Stimulated activated CD8-positive, alpha-beta memory T cell treated with anti-CD3 and anti-CD28 coated beads, Interleukin-12 subunit alpha, Interleukin-12 subunit beta, amount 100 ng/mL, for 4 hours (primary cell): Measurements from ENCODE around the gene ATP7A.

Experiments used
- DNase-seq: peaks from one replicate; pipeline ENCODE4 v3.0.0-alpha.2; 2020; ENCODE audit warnings: low read depth

The ATP7A gene

DNA sequence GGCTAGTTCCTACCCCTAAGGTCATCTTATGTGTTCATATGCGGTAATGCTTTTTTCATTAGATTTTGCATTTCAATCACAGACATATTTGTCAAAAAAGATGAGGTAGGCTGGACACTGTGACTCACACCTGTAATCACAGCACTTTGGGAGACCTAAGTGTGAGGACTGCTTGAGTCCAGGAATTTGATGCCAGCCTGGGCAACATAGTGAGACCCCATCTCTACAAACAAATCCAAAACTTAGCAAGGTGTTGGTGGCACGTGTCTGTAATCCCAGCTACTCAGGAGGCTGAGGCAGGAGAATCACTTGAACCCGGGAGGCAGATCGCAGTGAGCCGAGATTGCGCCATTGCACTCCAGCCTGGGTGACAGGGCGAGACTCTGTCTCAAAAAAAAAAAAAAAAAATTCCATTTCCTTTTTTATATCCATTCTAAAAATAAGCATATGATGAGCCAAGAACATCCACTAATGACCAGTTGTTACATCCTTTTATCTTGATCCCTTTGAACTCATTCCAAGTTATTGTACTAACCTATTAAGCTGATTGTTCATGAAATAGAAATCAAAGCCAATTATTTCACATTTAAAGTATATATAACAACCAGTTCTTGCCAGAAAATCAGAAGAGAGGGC is 35.5 kb downstream of the ATP7A start:
- no peak for DNase-seq

DNA sequence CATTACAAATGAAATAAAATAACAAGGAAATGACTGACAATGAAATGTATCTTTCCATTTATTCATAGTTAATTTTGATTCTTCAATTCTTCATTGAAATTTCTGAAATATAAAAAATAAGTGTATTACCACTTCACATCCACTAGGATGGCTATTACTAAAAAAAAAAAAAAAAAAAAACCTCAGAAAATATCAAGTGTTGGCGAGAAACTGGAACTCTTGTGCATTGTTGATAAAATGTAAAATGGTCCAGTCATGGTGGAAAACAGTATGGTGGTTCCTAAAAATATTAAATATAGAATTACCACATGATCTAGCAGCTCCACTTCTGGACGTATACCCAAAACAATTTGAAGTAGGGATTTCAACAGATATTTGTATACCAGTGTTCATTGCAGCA is 36.1 kb downstream of the ATP7A start:
- DNase-seq = no peak

DNA sequence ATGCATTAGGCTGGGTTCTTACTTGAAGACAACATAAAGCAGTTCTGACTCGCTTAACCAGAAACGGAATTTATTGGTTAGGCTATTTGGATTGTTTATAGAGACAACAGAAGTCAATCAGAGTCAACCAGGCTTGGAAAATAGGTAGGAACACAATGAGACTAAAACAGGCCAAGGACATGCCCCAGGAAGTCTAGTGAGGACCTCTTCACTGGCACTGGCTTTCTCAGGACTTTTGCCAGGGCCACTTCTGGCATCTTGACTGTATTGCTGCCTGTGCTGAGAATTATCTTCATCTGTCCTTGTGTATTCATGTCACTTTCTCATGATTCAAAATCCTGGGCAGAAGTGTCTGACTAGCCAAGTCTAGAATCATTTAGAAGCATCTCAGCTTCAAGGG is 39.3 kb downstream of the ATP7A start:
- DNase-seq = no peak

DNA sequence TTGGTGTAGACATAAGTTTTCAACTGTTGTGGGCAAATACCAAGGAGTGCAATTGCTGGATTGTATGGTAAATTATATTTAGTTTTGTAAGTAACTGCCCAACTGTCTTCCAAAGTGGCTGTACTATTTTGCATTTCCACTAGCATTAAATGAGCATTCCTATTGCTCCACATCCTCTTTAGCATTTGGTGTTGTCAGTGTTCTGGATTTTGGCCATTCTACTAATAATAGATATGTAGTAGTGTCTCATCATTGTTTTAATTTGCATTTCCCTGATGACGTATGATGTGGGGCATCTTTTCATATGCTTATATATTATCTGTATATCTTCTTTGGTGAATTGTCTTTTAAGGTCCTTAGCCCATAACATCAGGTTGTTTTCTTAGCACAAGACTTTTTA is 41.7 kb downstream of the ATP7A start:
- DNase-seq = no peak

DNA sequence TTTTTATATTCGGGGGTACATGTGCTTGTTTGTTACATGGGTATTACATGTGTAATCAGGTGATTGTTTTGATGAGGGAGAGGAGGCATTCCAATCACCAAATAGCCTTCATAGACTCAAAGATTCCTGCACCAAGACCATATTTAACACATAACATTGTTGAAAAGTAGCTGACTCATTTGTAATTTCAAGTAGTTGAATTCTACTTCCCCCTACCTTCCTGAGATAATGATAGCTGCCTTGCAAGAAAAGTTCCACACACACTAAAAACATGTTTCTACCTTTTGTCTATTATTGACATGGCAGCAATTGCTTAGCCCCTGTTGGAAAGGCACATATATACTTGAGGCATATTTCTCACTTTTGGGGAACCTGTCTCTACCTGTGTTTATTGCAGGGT is 42.8 kb downstream of the ATP7A start:
- no peak for DNase-seq

DNA sequence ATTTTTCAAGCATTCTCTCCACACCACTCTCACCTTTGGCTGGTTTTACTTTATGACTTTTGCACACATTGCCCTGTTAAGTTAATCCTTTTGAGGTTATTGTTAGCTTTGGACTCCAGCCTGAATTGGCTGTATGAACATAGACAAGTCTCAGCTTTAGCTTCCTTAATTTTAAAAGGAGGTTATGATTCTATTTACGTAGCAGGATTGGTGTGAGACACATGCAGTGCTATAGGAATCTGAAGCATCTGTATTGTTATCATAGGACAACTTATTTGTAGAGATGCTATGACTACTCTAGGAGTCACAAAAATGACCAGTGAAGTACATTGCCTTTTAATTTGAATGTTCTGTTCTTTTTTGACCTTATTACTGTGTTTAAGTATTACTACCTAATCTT is 43.2 kb downstream of the ATP7A start:
- no peak for DNase-seq

DNA sequence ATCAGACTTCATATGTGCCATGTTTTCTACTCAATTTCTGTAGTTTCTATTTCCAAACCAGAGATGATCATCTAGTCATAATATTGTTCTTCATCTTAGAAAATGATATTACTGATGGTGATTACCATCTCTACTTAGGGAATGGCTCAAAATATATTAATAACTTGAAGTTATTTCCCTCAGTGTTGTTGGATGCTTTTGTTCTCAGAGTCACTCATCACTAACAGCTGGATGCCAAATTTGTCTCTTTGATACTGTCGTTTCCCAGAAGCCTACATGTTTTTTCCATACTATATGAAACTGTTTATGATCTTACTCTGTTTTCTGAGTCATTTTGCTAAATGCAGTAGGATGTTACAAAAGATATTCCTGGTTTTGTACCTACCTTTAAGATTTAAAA is 50.1 kb downstream of the ATP7A start:
- DNase-seq = no peak

DNA sequence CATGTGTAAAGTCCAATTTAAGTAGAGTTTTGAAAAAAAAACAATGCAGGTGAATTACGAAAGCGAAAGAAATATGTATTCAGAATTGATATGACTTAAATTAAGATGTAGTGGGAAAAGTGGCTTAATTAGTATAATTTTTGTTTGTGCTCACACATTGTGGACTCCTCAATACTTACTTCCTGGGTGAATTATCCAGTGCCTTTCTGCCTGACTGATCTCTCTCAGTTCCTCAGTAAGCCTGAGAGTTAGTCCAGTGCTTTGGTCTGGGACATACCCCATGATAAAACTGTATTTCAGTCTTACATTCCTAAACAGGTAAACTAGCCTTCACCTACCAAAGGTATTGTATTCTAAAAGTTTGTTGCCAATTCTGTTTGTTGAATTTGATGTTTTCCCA is 50.6 kb downstream of the ATP7A start:
- DNase-seq = no peak

DNA sequence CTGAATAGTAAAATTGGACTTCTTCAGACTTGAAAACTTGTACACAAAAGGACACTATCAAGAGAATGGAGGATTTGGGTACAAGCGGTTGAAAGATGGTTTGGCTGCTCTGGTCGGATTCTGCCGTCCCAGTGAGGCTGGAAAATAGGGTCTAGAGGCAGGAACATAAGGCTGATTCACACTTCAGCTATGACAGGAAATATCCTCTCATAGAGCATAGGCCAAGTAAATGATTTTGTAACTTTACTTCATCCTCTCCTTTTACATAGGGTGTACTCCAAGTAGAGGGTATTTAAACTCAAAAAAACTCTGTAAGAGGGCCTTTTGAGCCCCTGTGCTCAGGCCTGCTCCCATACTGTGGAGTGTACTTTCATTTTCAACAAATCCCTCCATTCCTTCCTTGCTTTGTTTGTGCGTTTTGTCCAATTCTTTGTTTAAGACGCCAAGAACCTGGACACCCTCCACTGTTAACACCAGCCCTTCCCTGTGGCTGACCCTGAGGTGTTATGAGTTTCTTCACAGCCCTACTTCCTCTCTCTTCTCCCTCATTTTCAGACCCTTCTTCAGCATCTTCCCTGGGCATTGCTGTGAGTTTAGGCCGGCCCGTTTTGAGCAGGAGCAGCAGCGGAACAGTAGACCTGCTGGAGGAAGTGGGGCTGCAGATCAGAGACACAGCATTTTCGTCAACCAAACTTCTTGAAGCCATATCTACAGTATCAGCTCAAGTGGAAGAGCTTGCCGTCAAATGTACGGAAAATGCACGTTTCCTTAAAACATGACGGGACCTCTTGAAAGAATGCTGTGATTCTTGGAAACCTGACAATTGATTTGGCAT is 51.8 kb downstream of the ATP7A start:
- no peak for DNase-seq

DNA sequence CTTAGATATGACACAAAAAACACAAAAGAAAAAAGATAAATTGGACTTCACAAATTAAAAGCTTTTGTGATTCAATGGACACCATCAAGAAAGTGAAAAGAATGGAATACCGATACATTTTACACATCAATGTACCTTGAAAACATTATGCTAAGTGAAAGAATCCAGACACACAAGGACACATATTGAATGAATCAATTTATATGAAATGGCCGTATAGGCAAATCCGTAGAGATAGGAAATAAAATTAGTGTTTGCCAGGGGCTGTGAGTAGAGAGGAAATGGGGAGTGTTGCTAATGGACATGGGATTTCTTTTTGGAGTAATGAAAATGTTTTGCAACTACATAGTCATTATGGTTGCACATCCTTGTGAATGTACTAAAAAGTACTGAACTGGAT is 55.9 kb downstream of the ATP7A start:
- no peak for DNase-seq

DNA sequence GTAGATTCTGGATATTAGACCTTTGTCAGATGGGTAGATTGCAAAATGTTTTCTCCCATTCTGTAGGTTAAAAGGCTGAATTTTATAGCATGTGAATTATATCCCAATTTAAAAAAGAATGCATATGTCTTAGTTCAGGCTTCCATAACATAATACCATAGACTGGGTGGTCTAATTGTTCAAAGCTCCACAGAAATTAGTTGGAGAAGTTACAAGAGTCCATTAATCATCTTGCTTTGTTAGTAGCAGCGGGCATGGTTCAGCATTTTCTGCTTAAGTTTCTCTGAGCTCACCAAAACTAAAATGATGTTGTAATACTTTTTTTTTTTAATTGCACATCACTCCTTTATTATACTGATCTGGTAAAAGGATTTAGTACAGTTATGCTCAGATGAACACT is 57.1 kb downstream of the ATP7A start:
- DNase-seq = no peak

DNA sequence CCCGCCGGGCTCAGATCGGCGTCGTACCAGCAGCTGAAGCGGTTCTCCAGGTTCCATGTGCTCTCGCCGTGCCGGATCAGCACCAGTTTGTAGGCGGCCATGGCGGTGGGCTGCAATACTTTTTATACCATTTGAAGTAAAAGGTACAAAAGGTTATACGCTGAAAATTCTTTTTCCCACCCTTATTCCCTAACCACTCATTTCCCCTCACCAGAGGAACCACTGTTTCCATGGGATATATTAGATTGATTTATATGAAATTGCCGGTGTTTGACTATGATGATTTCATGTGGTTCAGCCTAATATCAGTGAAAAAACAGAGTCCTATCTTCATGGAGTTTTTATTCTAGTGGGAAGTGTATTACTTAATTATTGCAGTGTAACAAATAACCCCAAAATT is 59.0 kb downstream of the ATP7A start, which contains the start of gene PGAM4:
TSS of gene PGAM4 (minus strand) at position 101 of the 400 bp plus-strand sequence. CDS start at position 101, 0 bp downstream.
- DNase-seq = no peak

DNA sequence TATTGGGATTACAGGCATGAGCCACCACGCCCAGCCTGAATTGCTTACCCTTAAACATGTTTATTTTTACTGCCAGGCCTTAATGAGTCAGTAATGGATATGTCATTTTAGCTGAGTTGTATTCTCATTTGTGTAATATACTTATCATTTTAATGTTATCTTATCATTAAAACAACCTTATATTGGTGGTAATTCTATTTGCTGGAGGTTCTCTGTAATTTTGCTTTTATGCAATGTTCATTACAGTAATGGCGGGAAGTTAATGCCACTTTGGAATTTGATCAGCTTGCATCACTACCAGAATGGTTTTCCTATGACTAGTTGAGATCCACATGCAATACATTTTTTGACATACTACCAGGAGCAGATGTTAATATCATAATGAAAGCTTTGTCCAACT is 65.3 kb downstream of the ATP7A start:
- no peak for DNase-seq

DNA sequence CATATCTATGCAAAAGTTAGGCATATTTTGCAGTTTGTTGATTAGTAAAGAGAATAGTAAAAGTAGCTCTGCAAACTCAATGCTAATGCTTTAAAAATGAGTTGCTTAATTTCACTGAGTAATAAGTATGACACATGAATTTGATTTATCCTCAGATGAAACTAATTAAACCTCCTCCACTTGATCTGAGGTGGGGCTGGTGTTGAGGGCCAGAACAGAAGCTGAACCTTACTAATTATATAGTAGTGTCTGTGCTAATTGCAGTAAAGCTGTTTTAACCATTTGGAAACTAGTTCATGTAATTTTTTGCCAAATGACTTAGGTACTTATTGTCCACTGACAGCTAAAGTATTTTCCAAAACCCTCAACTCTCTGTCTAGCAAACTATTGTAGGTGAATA is 66.6 kb downstream of the ATP7A start:
- no peak for DNase-seq

DNA sequence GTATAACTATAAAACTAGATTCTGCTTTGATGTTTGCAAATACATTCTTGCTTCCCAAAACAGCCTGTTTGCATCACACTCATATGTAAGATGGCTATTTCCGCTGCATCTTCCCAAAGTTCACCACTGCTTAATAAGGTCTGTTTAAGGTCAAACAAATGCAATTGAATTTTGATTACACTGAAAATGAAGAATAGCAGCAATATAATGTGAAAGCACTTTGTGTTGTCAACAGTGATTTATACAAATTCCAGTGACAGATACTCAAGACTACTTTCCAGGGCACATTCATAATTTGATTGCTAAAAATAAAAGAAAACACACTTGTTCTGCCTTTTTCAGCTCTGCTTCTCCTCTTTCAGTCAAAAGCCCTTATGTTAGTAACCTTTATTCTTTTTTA is 67.0 kb downstream of the ATP7A start:
- DNase-seq = no peak

DNA sequence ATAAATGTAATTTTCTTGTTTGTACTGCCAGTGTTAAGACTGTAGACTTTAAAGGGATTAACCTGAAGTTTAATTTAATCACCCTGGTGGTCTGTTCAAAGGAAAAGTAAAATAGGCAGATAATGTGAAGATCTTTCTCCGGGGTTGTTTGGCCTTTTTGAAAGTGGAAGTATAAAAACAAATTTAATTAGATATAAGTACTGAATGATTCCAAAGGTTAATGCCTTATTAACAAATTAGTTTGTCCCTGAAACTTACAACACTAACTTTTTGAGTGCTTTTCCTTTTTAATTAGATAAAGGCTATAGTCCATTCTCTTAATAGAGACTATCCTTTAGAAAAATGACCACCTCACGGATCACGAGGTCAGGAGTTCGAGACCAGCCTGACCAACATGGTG is 69.4 kb downstream of the ATP7A start:
- no peak for DNase-seq

DNA sequence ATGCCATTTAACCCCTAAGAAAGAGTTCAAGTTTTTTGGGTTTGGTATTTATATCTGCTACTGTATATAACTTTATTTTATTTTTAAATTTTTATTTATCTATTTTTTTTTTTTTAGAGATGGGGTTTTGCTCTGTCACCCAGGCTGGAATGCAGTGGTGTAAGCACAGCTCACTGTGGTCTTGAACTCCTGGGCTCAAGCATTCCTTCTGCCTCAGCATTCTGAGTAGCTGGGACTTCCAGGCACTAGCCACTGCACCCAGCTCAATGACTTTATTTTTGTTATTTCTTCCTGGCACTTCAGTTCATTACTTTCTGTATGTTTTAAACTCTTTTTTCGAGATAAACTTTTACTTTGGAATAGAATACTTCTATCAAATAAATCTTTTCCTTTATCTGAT is 101.4 kb downstream of the ATP7A start:
- no peak for DNase-seq

DNA sequence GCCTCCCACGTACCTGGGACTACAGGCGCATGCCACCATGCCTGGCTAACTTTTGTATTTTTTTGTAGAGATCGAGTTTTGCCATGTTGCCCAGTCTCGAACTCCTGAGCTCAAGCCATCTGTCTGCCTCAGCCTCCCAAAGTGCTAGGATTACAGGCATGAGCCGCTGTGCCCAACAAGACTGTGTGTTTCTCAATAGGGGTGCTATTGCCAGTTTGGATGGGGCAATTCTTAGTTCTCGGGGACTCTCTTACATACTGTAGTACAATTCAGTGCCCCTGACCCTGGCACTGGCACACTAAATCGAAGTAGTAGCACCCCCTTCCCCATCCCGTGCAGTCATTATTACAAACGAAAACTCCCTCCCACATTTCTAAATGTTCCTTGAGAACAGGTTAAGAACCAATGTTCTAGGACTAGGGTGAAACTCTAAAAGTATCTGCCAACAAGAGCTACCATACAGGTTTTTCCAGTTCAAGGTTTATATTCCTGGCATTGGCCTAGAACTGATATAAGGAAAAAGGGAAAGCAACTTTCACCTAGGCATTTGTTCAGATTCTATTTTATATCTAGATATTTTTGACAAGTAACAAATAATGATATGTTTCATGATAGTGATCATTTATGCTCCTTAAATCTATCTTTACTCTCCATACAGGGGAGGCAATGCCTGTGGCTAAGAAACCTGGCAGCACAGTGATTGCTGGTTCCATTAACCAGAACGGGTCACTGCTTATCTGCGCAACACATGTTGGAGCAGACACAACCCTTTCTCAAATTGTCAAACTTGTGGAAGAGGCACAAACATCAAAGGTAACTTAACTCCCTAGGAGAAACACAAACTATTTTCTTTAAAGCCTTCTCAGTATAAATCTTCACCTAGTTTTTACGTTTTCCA is 109.3 kb downstream of the ATP7A start:
- no peak for DNase-seq

DNA sequence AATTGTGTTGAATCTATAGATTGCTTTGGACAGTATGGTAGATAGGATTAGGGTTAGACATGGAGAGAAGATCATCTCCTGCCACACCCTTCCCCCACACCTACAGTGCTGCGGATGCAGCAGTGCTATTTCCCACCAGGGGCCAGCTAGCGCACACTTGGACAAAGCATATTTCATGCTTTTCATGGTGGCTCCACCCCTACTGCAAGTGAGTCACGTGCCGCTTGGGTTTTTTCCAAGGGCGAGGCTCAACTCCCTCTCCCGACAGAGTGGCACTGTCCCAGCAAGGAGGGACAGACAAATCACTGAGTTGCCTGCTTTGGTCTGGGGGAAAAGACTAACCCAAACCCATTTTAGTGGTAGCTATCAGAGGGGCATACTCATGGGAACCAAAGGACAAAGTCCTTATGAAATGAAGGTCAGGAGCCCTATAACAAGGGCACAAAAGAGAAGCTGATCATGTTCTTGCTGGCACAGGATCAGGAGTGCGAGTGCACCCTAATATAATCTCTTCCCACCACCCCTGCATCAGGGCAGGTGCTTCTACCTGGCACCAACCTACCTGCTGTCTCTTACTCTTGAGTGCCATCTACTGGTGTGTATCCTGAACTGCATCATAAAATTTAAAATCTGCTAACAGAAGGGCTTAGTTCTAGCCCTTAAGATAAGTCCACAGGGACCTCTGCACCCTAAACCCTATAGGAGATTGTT is 114.0 kb downstream of the ATP7A start:
- no peak for DNase-seq

DNA sequence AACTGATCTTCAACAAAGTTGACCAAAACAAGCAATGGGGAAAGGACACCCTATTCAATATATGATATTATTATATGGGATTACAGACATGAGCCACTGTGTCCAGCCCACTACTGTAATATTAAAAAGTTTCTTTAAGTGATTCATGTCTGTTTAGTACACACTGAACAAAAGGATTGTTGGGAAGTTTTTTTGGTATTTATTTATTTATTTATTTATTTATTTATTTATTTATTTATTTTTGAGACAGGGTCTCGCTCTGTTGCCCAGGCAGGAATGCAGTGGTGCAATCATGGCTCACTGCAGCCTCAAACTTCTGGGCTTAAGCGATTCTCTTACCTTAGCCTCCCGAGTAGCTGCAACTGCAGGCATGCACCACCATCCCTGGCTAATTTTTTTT is 117.3 kb downstream of the ATP7A start:
- no peak for DNase-seq

DNA sequence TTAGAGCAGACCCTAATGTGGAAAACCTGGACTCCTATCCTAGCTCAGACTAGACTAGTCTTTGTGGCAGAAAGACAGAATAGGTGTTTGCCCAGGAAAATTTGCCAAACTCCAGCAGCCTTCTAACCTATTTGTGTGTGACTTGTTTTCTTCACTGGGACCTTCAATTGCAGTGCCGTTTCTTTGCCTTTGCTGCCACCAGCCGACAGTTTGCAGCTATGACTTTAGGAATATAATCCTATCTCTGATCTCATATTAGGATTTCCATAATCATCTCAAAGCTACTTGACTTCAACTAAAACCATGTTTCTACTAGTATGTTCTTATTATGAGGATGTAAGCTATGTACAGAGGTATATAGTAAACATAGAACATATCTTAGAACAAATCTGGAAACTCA is 119.2 kb downstream of the ATP7A start:
- no peak for DNase-seq

DNA sequence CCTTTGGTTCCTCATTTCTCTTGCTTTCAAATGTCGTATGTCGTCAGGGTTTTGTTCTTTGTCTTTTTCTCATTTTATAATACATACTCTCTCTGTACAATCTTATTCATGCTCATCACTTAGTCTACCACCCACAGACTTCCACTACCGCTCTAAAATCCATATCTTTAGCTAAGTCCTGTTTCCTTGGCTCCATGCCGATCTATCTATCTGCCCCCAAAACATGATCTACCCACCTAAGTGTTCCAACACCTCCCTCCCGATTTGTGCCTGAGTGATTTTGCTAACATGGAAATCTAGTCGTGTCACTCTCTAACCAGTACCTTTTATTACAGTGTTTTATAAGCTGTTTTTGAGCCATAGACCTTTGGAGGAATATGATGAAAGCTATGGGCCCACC is 124.6 kb downstream of the ATP7A start:
- DNase-seq = no peak
